Measurements from ENCODE around the gene FASN. TPM values are rescaled to one million over a fixed set of nuclear protein-coding genes. Genes with fewer than 3 reads are reported as not detected.

Gene FASN
- polyA plus RNA-seq, 1 of the 3 experiments (the other 2 are of a cell fraction), result 55.1 TPM

DNA sequence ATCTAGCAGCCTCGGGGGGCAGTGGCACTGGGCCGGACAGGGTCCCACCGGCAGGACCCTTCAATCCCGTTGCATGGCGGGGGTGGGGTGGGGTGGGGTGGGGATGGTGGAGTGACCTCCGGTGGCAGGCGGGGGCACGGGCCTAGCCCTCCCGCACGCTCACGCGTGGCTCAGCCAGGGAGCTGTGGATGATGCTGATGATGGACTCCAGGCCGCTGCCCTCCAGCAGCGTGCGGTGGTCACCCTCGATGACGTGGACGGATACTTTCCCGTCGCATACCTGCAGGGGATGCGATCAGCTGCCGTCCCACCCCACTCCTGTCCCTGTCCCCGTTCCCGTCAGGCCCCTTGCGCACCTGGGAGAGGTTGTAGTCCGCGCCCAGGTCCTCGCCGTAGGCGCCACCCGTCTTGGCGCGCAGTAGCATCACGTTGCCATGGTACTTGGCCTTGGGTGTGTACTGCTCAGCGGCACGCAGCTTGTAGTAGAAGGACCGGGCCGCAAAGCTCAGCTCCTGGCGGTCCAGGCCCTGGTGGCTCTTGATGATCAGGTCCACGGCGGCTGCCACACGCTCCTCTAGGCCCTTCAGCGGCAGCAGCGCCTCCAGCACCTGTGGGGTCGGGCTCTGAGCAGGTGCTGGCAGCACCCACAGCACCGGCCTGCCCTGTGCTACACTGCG, 18.9 kb downstream of the FASN start:
- ChIA-PET CTCF (interaction anchor here (0.7 to 0.9 kb wide), 2 partner anchors 35 to 49 kb away, joined by 3 to 6 read pairs; no protein-coding TSS in a partner anchor), POLR2A (interaction anchor here (1.1 kb wide), 1 partner anchor 18 kb away, joined by 3 read pairs; no protein-coding TSS in a partner anchor)
- H3K9me2 ChIP-seq, result no peaks in the 10 kb centered on the region
- H3K36me3 ChIP-seq (replicated peaks in 1 of 2; ENCODE audit: control insufficient read depth in 1 of 2, insufficient read depth in 2 of 2, low read length in 1 of 2), result peaks cover 16 to 56% of the 10 kb centered on the region in 2 experiments
- H2AFZ ChIP-seq (ENCODE audit: low read depth), result no peak overlapping the region
- no peaks in the 10 kb centered on the region for H3K4me1 ChIP-seq (ENCODE audit: control insufficient read depth in 1 of 2, insufficient read depth in 2 of 2, low read depth in 1 of 2, low read length in 1 of 2)
- no peak overlapping the region for H3K9ac ChIP-seq
- H3K27ac ChIP-seq (ENCODE audit: low read depth in 2 of 2, low read length in 1 of 2), result no peak overlapping the region
- no peaks in the 10 kb centered on the region for H3K27me3 ChIP-seq (ENCODE audit: insufficient read depth)
- no peak for DNase-seq
- H3K9me3 ChIP-seq, result no peaks in the 10 kb centered on the region
- no peak overlapping the region for H3K4me3 ChIP-seq (ENCODE audit: low read depth in 2 of 2, low read length in 1 of 2)
- 91% methylated on average over 26 of the region's 47 CpGs for WGBS (ENCODE audit: low lambda C conversion rate)
- H4K20me1 ChIP-seq (ENCODE audit: insufficient read depth), result no peaks in the 10 kb centered on the region
- no peaks in the 10 kb centered on the region for H3K79me2 ChIP-seq (ENCODE audit: insufficient read depth)
- peaks cover 17% of the 10 kb centered on the region for H3F3A ChIP-seq (replicated peaks; ENCODE audit: insufficient read depth)
- H3K4me2 ChIP-seq, result no peak overlapping the region
- no peak for TF ChIP-seq MEF2A (IDR thresholded peaks at IDR 0.05; ENCODE audit: borderline replicate concordance, low read depth)
- no peak for TF ChIP-seq MXI1 (IDR thresholded peaks at IDR 0.05; ENCODE audit: low read depth, low read length)
- TF ChIP-seq, protein P1, sequence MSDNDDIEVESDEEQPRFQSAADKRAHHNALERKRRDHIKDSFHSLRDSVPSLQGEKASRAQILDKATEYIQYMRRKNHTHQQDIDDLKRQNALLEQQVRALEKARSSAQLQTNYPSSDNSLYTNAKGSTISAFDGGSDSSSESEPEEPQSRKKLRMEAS (IDR thresholded peaks at IDR 0.05; ENCODE audit: low read depth), result no peak
- no peak for TF ChIP-seq JUND (IDR thresholded peaks at IDR 0.05)
- TF ChIP-seq, protein P2, sequence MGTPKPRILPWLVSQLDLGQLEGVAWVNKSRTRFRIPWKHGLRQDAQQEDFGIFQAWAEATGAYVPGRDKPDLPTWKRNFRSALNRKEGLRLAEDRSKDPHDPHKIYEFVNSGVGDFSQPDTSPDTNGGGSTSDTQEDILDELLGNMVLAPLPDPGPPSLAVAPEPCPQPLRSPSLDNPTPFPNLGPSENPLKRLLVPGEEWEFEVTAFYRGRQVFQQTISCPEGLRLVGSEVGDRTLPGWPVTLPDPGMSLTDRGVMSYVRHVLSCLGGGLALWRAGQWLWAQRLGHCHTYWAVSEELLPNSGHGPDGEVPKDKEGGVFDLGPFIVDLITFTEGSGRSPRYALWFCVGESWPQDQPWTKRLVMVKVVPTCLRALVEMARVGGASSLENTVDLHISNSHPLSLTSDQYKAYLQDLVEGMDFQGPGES (IDR thresholded peaks at IDR 0.05; ENCODE audit: low read depth, low read length), result no peak
- no peak for TF ChIP-seq SMC3 (IDR thresholded peaks at IDR 0.05; ENCODE audit: low read depth, low read length)
- TF ChIP-seq EZH2phosphoT487 (IDR thresholded peaks at IDR 0.05; ENCODE audit: borderline replicate concordance, low read depth), result no peak
- TF ChIP-seq ELF1 (IDR thresholded peaks at IDR 0.05), result no peak
- TF ChIP-seq FOXM1 (IDR thresholded peaks at IDR 0.05; ENCODE audit: low read depth), result no peak
- no peak for TF ChIP-seq NRF1 (IDR thresholded peaks at IDR 0.05; ENCODE audit: low read depth, low read length)
- TF ChIP-seq GATA2 (CRISPR knock-in tag; IDR thresholded peaks at IDR 0.05), result no peak
- TF ChIP-seq, protein P3, sequence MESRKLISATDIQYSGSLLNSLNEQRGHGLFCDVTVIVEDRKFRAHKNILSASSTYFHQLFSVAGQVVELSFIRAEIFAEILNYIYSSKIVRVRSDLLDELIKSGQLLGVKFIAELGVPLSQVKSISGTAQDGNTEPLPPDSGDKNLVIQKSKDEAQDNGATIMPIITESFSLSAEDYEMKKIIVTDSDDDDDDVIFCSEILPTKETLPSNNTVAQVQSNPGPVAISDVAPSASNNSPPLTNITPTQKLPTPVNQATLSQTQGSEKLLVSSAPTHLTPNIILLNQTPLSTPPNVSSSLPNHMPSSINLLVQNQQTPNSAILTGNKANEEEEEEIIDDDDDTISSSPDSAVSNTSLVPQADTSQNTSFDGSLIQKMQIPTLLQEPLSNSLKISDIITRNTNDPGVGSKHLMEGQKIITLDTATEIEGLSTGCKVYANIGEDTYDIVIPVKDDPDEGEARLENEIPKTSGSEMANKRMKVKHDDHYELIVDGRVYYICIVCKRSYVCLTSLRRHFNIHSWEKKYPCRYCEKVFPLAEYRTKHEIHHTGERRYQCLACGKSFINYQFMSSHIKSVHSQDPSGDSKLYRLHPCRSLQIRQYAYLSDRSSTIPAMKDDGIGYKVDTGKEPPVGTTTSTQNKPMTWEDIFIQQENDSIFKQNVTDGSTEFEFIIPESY (IDR thresholded peaks at IDR 0.05; ENCODE audit: borderline replicate concordance, low read depth), result no peak
- no peak for TF ChIP-seq RXRA (IDR thresholded peaks at IDR 0.05; ENCODE audit: borderline replicate concordance, low read depth)

DNA sequence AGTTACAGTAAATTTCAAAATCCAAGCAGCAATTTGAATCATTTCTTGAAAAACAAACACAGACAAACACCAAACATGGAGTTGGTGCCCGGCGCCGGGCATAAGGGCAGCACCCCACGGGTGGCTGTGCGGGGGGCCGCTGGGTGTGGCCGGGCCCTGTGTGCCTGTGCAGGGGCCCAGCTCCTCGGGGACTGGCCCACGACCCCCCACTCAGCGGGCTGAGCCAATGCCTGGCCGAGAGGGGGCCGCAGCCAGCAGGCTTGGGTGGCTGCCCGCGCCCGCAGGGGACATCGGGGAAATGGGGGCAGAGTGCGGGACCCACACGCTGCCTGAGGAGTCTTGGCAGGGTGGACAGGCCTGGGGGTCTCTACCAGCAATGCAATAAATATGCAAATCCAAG, 19.6 kb downstream of the FASN start:
- POLR2A ChIA-PET, result no interaction called here
- TF ChIP-seq FOSL2 (IDR thresholded peaks at IDR 0.05; ENCODE audit: borderline replicate concordance, low read depth), result no peak
- no peak for TF ChIP-seq CHD2 (IDR thresholded peaks at IDR 0.05; ENCODE audit: low read length, partially characterized antibody)
- TF ChIP-seq RFX5 (IDR thresholded peaks at IDR 0.05; ENCODE audit: low read length), result no peak
- no peak for TF ChIP-seq MEF2A (IDR thresholded peaks at IDR 0.05; ENCODE audit: borderline replicate concordance, low read depth)
- TF ChIP-seq, protein P1 (IDR thresholded peaks at IDR 0.05; ENCODE audit: low read depth), result no peak
- TF ChIP-seq, protein P4, sequence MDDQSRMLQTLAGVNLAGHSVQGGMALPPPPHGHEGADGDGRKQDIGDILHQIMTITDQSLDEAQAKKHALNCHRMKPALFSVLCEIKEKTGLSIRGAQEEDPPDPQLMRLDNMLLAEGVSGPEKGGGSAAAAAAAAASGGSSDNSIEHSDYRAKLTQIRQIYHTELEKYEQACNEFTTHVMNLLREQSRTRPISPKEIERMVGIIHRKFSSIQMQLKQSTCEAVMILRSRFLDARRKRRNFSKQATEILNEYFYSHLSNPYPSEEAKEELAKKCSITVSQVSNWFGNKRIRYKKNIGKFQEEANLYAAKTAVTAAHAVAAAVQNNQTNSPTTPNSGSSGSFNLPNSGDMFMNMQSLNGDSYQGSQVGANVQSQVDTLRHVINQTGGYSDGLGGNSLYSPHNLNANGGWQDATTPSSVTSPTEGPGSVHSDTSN (IDR thresholded peaks at IDR 0.05), result no peak
- TF ChIP-seq, protein P5, sequence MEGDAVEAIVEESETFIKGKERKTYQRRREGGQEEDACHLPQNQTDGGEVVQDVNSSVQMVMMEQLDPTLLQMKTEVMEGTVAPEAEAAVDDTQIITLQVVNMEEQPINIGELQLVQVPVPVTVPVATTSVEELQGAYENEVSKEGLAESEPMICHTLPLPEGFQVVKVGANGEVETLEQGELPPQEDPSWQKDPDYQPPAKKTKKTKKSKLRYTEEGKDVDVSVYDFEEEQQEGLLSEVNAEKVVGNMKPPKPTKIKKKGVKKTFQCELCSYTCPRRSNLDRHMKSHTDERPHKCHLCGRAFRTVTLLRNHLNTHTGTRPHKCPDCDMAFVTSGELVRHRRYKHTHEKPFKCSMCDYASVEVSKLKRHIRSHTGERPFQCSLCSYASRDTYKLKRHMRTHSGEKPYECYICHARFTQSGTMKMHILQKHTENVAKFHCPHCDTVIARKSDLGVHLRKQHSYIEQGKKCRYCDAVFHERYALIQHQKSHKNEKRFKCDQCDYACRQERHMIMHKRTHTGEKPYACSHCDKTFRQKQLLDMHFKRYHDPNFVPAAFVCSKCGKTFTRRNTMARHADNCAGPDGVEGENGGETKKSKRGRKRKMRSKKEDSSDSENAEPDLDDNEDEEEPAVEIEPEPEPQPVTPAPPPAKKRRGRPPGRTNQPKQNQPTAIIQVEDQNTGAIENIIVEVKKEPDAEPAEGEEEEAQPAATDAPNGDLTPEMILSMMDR (IDR thresholded peaks at IDR 0.05), result no peak
- TF ChIP-seq MXI1 (IDR thresholded peaks at IDR 0.05; ENCODE audit: low read depth, low read length), result no peak
- no peak for TF ChIP-seq FOXM1 (IDR thresholded peaks at IDR 0.05; ENCODE audit: low read depth)
- no peak for TF ChIP-seq EP300 (IDR thresholded peaks at IDR 0.05; ENCODE audit: borderline replicate concordance in 1 of 2, low read depth in 1 of 2, low read length in 1 of 2)
- TF ChIP-seq TEAD4 (IDR thresholded peaks at IDR 0.05; ENCODE audit: borderline replicate concordance, insufficient read depth), result no peak
- no peak for TF ChIP-seq GABPA (IDR thresholded peaks at IDR 0.05; ENCODE audit: low read depth)

More for the DNA sequence above, 19.6 kb downstream of the FASN start:
- H3K79me2 ChIP-seq (ENCODE audit: insufficient read depth), result no peaks in the 10 kb centered on the region
- no peaks in the 10 kb centered on the region for H3K4me1 ChIP-seq (ENCODE audit: control insufficient read depth in 1 of 2, insufficient read depth in 2 of 2, low read depth in 1 of 2, low read length in 1 of 2)
- H3K27me3 ChIP-seq (ENCODE audit: insufficient read depth), result no peaks in the 10 kb centered on the region
- H3K9ac ChIP-seq, result no peak overlapping the region
- WGBS (ENCODE audit: low lambda C conversion rate), result 96% methylated on average over 14 of the region's 18 CpGs
- no peaks in the 10 kb centered on the region for H3K9me2 ChIP-seq
- no peaks in the 10 kb centered on the region for H4K20me1 ChIP-seq (ENCODE audit: insufficient read depth)
- H2AFZ ChIP-seq (ENCODE audit: low read depth), result no peak overlapping the region
- H3K36me3 ChIP-seq (replicated peaks in 1 of 2; ENCODE audit: control insufficient read depth in 1 of 2, insufficient read depth in 2 of 2, low read length in 1 of 2), result peaks cover 16 to 49% of the 10 kb centered on the region in 2 experiments
- H3K4me3 ChIP-seq (ENCODE audit: low read depth in 2 of 2, low read length in 1 of 2), result no peak overlapping the region
- H3K4me2 ChIP-seq, result no peak overlapping the region
- no peak overlapping the region for H3K27ac ChIP-seq (ENCODE audit: low read depth in 2 of 2, low read length in 1 of 2)
- DNase-seq, result no peak
- peaks cover 17% of the 10 kb centered on the region for H3F3A ChIP-seq (replicated peaks; ENCODE audit: insufficient read depth)
- CTCF ChIA-PET, result interaction anchor here (2.2 kb wide), 1 partner anchor 48 kb away, joined by 14 read pairs; no protein-coding TSS in a partner anchor
- no peaks in the 10 kb centered on the region for H3K9me3 ChIP-seq
